ENCODE results near the gene TMTC4. TPM values are rescaled to one million over a fixed set of nuclear protein-coding genes. Genes with fewer than 3 reads are reported as not detected.

The TMTC4 gene
- total RNA-seq, 1 donor: 11.7 TPM

DNA sequence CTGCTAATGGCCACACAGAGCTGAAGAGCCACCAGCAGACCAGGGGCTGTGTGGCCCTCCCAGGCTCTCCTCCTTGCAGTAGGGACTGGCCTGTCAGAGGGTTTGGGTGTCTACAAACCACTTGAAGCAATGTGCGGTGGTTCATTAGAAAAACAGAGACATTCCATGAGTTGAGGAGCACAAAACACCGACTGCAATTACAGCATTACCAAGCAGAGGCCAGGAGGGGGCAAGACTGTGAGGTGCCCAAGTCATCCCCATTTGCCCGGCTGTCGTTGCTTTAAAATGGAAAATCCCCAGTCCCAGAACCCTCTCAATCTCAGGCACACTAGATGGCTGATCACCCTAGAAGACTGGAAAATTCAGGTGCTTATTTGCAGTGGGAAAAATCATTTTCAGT is 15.0 kb downstream of the TMTC4 start:
- H3K4me3 ChIP-seq (ENCODE audit: low read depth, low read length): no peak overlapping the region
- DNase-seq (ENCODE audit: low read depth): no peak
- TF ChIP-seq CTCF (IDR thresholded peaks at IDR 0.05; ENCODE audit: insufficient read depth, low read depth, low read length): no peak

GRCh38 chr13:100658363-100658762 is 16.2 kb downstream of the TMTC4 start:
- DNase-seq (ENCODE audit: low read depth): no peak
- no peak overlapping the region for H3K4me3 ChIP-seq (ENCODE audit: low read depth, low read length)
- no peak for TF ChIP-seq CTCF (IDR thresholded peaks at IDR 0.05; ENCODE audit: insufficient read depth, low read depth, low read length)

- no peak for TF ChIP-seq CTCF (IDR thresholded peaks at IDR 0.05; ENCODE audit: insufficient read depth, low read depth, low read length)
- no peak overlapping the region for H3K4me3 ChIP-seq (ENCODE audit: low read depth, low read length)
- no peak for DNase-seq (ENCODE audit: low read depth)
Observed at GRCh38 chr13:100657881-100658315, 16.7 kb downstream of the TMTC4 start.

- TF ChIP-seq CTCF (IDR thresholded peaks at IDR 0.05; ENCODE audit: insufficient read depth, low read depth, low read length): no peak
- no peak overlapping the region for H3K4me3 ChIP-seq (ENCODE audit: low read depth, low read length)
- DNase-seq (ENCODE audit: low read depth): no peak
Observed at GRCh38 chr13:100652510-100652909, 22.1 kb downstream of the TMTC4 start.

DNA sequence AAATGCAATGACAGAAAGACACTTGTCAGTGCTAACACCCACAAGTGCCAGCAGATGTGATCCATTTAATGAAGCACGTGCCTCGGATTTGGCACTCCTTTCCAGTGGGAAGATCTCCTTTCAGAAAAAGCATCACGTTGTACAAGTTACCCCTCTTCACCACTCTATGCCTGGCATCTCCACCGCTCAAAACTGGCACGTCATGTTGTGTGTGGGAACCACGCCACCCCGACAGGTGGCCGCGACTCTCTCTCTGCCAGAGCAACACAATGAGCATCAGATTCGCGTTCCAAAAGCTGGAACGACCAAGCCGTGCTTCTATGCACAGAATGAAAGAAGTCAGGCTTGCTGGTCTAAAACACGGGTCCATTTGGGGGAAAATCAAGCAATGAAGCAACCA is 24.3 kb downstream of the TMTC4 start:
- no peak for DNase-seq (ENCODE audit: low read depth)
- H3K4me3 ChIP-seq (ENCODE audit: low read depth, low read length): no peak overlapping the region
- TF ChIP-seq CTCF (IDR thresholded peaks at IDR 0.05; ENCODE audit: insufficient read depth, low read depth, low read length): no peak

GRCh38 chr13:100648354-100648753 is 26.2 kb downstream of the TMTC4 start:
- DNase-seq (ENCODE audit: low read depth): no peak
- TF ChIP-seq CTCF (IDR thresholded peaks at IDR 0.05; ENCODE audit: insufficient read depth, low read depth, low read length): no peak
- H3K4me3 ChIP-seq (ENCODE audit: low read depth, low read length): no peak overlapping the region

DNA sequence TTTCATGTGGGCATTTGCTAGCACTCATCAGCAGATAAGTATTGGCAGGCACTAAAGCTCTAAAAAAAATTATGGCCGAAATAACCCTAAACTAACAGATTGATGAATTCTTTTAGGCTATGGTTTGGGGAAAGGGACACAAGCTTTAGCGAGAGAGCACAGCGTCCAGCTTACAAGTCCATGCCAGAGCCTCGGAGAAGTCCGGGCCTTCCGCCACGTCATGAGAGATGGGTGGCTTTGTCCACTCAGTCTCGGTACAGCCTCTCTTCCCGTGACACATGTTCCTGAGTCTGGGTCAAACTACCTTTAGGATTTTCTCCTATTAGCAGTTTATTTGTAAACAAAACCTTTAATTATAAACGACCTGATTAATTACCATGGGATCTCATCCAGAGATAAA is 27.7 kb downstream of the TMTC4 start:
- H3K4me3 ChIP-seq (ENCODE audit: low read depth, low read length): no peak overlapping the region
- TF ChIP-seq CTCF (IDR thresholded peaks at IDR 0.05; ENCODE audit: insufficient read depth, low read depth, low read length): no peak
- no peak for DNase-seq (ENCODE audit: low read depth)

Measured in fibroblast of villous mesenchyme (primary cell).